CD4-positive, alpha-beta memory T cell (primary cell): ENCODE measurements around the gene CCDC57. TPM values are rescaled to one million over a fixed set of nuclear protein-coding genes. Genes with fewer than 3 reads are reported as not detected.
A peak's percentile ranks its signal among the peaks of the same experiment; 100 is the strongest.

Experiments
- CTCF ChIA-PET: fragments of 350-600 bp; sonication (Branson Sonifier 250); formaldehyde crosslinking; loops from one replicate; lab custom pipeline; 2021; ENCODE audit warnings: inconsistent platforms; ENCODE audit not compliant: partially characterized antibody; lab: Charles Lee
- POLR2A ChIA-PET: fragments of 350-600 bp; sonication (Branson Sonifier 250); formaldehyde crosslinking; loops from one replicate; lab custom pipeline; 2021; ENCODE audit not compliant: partially characterized antibody; lab: Charles Lee
- DNase-seq, 5 donors: peaks; one replicate each; pipeline versions ENCODE4 v3.0.0 to v3.0.0-alpha.2; 2020 to 2022; ENCODE audit warnings: mixed read lengths in 1 of 5
- H3K27ac ChIP-seq: one replicate; pipeline ENCODE4 v1.7.0; 2013; ENCODE audit warnings: low read depth, low read length
- H3K27me3 ChIP-seq: 2 replicates; pipeline ENCODE4 v1.7.0; 2013; ENCODE audit warnings: mild to moderate bottlenecking, low read length, moderate library complexity; ENCODE audit not compliant: insufficient read depth
- H3K36me3 ChIP-seq: 2 replicates; pipeline ENCODE4 v1.7.0; 2013; ENCODE audit warnings: mild to moderate bottlenecking, low read length, moderate library complexity; ENCODE audit not compliant: insufficient read depth
- H3K4me1 ChIP-seq: 2 replicates; pipeline ENCODE4 v1.7.0; 2013; ENCODE audit warnings: mild to moderate bottlenecking, low read length, moderate library complexity; ENCODE audit not compliant: insufficient read depth
- H3K4me3 ChIP-seq, 2 donors: one replicate each; pipeline ENCODE4 v1.7.0; 2013; ENCODE audit warnings: low read length in 2 of 2, mild to moderate bottlenecking in 1 of 2
- H3K9me3 ChIP-seq, 2 donors: one replicate each; pipeline ENCODE4 v1.7.0; 2013; ENCODE audit warnings: low read length in 2 of 2, control low read depth in 1 of 2; ENCODE audit not compliant: control insufficient read depth in 1 of 2
- H3K27ac Mint-ChIP-seq, 7 donors: one replicate each; pipeline ENCODE4 v1.8.0; 2020 to 2021; ENCODE audit warnings: mixed read lengths in 7 of 7, mild to moderate bottlenecking in 6 of 7, inconsistent platforms in 3 of 7, moderate library complexity in 3 of 7
- H3K27me3 Mint-ChIP-seq, 2 donors: one replicate each; pipeline ENCODE4 v1.8.0; 2020 to 2021; ENCODE audit warnings: mixed read lengths in 2 of 2
- H3K36me3 Mint-ChIP-seq, 2 donors: one replicate each; pipeline ENCODE4 v1.8.0; 2020 to 2021; ENCODE audit warnings: mixed read lengths in 2 of 2, inconsistent platforms in 1 of 2, mild to moderate bottlenecking in 1 of 2
- H3K4me1 Mint-ChIP-seq, 4 donors: one replicate each; pipeline ENCODE4 v1.8.0; 2020 to 2021; ENCODE audit warnings: mixed read lengths in 4 of 4, mild to moderate bottlenecking in 1 of 4
- H3K4me3 Mint-ChIP-seq, 8 donors: one replicate each; pipeline ENCODE4 v1.8.0; 2020 to 2021; ENCODE audit warnings: mixed read lengths in 8 of 8, mild to moderate bottlenecking in 7 of 8, moderate library complexity in 6 of 8, inconsistent platforms in 3 of 8
- H3K9me3 Mint-ChIP-seq, 8 donors: one replicate each; pipeline ENCODE4 v1.8.0; 2020 to 2021; ENCODE audit warnings: mixed read lengths in 8 of 8, mild to moderate bottlenecking in 5 of 8, inconsistent platforms in 3 of 8, moderate library complexity in 1 of 8
- intact Hi-C: fragments of 100-400 bp; cut with micrococcal nuclease; formaldehyde crosslinking; loops from one replicate; pipeline ENCODE4 v1.15.1; 2023
- polyA plus RNA-seq, 2 donors: library from polyadenylated mRNA; unstranded; fragments of 300-500 nt; fragmentation: Illumina TruSeq; gene quantifications; one replicate each; pipeline ENCODE4 v1.2.3, GENCODE V29; 2021
- total RNA-seq, 2 experiments: library from RNA; stranded (reverse); gene quantifications; one replicate each; pipeline ENCODE4 v1.2.3, GENCODE V29; 2021

Gene CCDC57
- total and polyA plus RNA-seq, 4 experiments from 2014 or later: 41.6 to 88.7 (median 62.0) TPM

DNA sequence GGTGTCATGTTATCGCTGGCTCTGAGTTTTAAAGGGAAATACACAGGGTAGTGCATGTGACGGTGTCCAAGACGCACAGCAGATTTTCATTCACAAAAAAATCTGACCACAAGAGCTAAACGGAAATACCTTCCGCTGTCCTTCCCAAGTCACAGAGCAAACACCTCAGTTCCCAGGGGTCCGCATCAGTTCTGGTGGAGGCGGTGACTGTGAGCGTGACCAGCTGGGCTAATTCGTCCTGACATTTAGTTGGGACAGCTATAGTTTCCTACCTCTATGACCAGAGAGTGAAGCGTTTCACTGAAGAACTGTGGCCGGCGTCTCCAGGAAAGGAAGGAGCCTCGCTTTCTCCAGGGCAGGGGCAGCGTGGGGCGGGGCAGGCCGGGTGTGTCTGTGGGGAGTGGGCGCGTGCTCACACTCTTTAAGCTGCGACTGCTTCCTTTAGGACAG lies 104.1 kb downstream of the CCDC57 start:
- H3K27me3 ChIP-seq: no peaks in the 10 kb centered on the region
- ChIA-PET POLR2A (interaction anchor here (4.4 to 6.3 kb wide), 2 partner anchors 11 to 18 kb away, joined by 31 to 65 read pairs; partner anchors contain the start of gene FASN), CTCF (interaction anchor here (0.9 to 1.1 kb wide), 2 partner anchors 71 to 78 kb away, joined by 3 to 5 read pairs; partner anchors contain the start of gene DCXR)
- DNase-seq: no peak
- no peaks in the 10 kb centered on the region for H3K9me3 ChIP-seq
- Mint-ChIP-seq H3K4me1 (peaks cover 9 to 51% (median 23%) of the 10 kb centered on the region in 4 donors), H3K4me3 (peak overlapping the region in 4 of 8 donors; percentile 23 to 53 (median 44)), H3K36me3 (peaks cover 6% of the 10 kb centered on the region in 2 donors), H3K27me3 (no peaks in the 10 kb centered on the region), H3K9me3 (no peaks in the 10 kb centered on the region), H3K27ac (peak overlapping the region; percentile 22 to 85 (median 47))
- H3K36me3 ChIP-seq: no peaks in the 10 kb centered on the region
- intact Hi-C loops: no loop called here
- peaks cover 35% of the 10 kb centered on the region for H3K4me1 ChIP-seq
- H3K27ac ChIP-seq: no peak overlapping the region
- H3K4me3 ChIP-seq: no peak overlapping the region

GRCh38 chr17:82108038-82108437 lies 104.6 kb downstream of the CCDC57 start:
- Mint-ChIP-seq H3K9me3 (no peaks in the 10 kb centered on the region), H3K4me3 (peak overlapping the region in 3 of 8 donors; percentile 29 to 48 (median 31)), H3K27ac (peak overlapping the region in 5 of 7 donors; percentile 22 to 82 (median 56)), H3K36me3 (peaks cover 6% of the 10 kb centered on the region in 2 donors), H3K4me1 (peaks cover 9 to 51% (median 23%) of the 10 kb centered on the region in 4 donors), H3K27me3 (no peaks in the 10 kb centered on the region)
- Histone ChIP-seq H3K27ac (no peak overlapping the region), H3K4me1 (peaks cover 35% of the 10 kb centered on the region), H3K36me3 (no peaks in the 10 kb centered on the region), H3K9me3 (no peaks in the 10 kb centered on the region), H3K4me3 (no peak overlapping the region), H3K27me3 (no peaks in the 10 kb centered on the region)
- POLR2A ChIA-PET: interaction anchor here (4.4 to 6.3 kb wide), 2 partner anchors 10 to 19 kb away, joined by 31 to 65 read pairs; partner anchors contain the start of gene FASN
- CTCF ChIA-PET: interaction anchor here (0.9 to 1.1 kb wide), 2 partner anchors 71 to 78 kb away, joined by 3 to 5 read pairs; partner anchors contain the start of gene DCXR
- intact Hi-C loops: no loop called here
- DNase-seq: no peak

DNA sequence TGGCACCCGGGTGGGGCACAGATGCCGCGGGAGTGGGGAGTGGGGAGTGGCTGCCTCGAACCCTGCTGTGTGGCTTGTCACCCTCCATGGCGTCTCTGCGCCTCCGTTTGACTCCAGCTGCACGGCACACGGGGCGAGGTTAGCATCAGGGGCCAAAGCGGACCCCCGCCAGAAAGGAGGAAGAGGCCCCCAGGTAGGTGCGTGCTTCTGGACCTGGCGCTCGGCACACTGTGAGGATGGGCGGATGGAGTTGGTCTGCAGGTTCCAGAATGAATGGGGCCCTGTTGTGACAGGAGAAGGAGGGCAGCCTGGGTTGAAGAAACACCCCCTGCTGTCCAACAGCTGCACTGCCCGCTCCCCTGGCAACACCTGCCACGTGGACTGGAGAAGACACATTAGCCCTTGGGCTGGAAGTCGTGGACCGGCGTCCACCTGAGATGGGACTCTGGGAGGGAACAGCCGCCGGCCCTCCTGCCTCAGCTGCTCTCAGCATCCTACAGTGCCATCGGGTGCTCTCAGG lies 105.2 kb downstream of the CCDC57 start:
- Mint-ChIP-seq H3K4me1 (peaks cover 9 to 51% (median 23%) of the 10 kb centered on the region in 4 donors), H3K4me3 (peak overlapping the region in 2 of 8 donors; percentile 32 to 48), H3K27ac (peak overlapping the region in 5 of 7 donors; percentile 37 to 83 (median 70)), H3K27me3 (no peaks in the 10 kb centered on the region), H3K9me3 (no peaks in the 10 kb centered on the region), H3K36me3 (peaks cover 2 to 5% of the 10 kb centered on the region in 2 donors)
- H3K4me1 ChIP-seq: peaks cover 35% of the 10 kb centered on the region
- no peaks in the 10 kb centered on the region for H3K9me3 ChIP-seq
- peak overlapping the region; percentile 65 for H3K27ac ChIP-seq
- ChIA-PET CTCF (interaction anchor here (1.7 to 2.6 kb wide), 4 partner anchors 10 to 77 kb away, joined by 4 to 14 read pairs (median 7); partner anchors contain the start of gene DCXR), POLR2A (interaction anchor here (0.8 to 6.3 kb wide), 10 partner anchors 9 to 196 kb away, joined by 3 to 65 read pairs (median 8); partner anchors contain the start of genes DCXR, DUS1L, FASN and RAC3)
- no peak overlapping the region for H3K4me3 ChIP-seq
- no peaks in the 10 kb centered on the region for H3K27me3 ChIP-seq
- intact Hi-C loops: no loop called here
- no peak for DNase-seq
- no peaks in the 10 kb centered on the region for H3K36me3 ChIP-seq

- peak overlapping the region; percentile 63 to 84 for H3K4me3 ChIP-seq
- Mint-ChIP-seq H3K36me3 (peaks cover 2 to 3% of the 10 kb centered on the region in 2 donors), H3K4me1 (peaks cover 9 to 51% (median 23%) of the 10 kb centered on the region in 4 donors), H3K4me3 (peak overlapping the region; percentile 86 to 94 (median 89)), H3K27ac (peak overlapping the region; percentile 94 to 98 (median 97)), H3K9me3 (no peaks in the 10 kb centered on the region), H3K27me3 (no peaks in the 10 kb centered on the region)
- H3K4me1 ChIP-seq: peaks cover 35% of the 10 kb centered on the region
- H3K9me3 ChIP-seq: no peaks in the 10 kb centered on the region
- H3K27ac ChIP-seq: peak overlapping the region; percentile 65
- ChIA-PET CTCF (interaction anchor here (0.9 to 2.6 kb wide), 6 partner anchors 10 to 99 kb away, joined by 3 to 14 read pairs (median 5); partner anchors contain the start of gene DCXR), POLR2A (interaction anchor here (0.7 to 6.3 kb wide), 20 partner anchors 9 to 274 kb away, joined by 3 to 65 read pairs (median 5); partner anchors contain the start of genes CENPX, DCXR, DUS1L and FASN)
- no peaks in the 10 kb centered on the region for H3K27me3 ChIP-seq
- intact Hi-C loops: loop anchor here (1.0 kb wide), 1 partner anchor 20 kb away; no protein-coding TSS in a partner anchor
- no peak for DNase-seq
- no peaks in the 10 kb centered on the region for H3K36me3 ChIP-seq
Observed at GRCh38 chr17:82106688-82107305, 105.8 kb downstream of the CCDC57 start.

- peak overlapping the region; percentile 65 for H3K27ac ChIP-seq
- Mint-ChIP-seq H3K9me3 (no peaks in the 10 kb centered on the region), H3K4me1 (peaks cover 9 to 51% (median 23%) of the 10 kb centered on the region in 4 donors), H3K27ac (peak overlapping the region; percentile 94 to 98 (median 97)), H3K27me3 (no peaks in the 10 kb centered on the region), H3K36me3 (peaks cover 2 to 3% of the 10 kb centered on the region in 2 donors), H3K4me3 (peak overlapping the region; percentile 86 to 94 (median 89))
- ChIA-PET POLR2A (interaction anchor here (0.7 to 6.3 kb wide), 21 partner anchors 8 to 273 kb away, joined by 3 to 65 read pairs (median 5); partner anchors contain the start of genes CENPX, DCXR, DUS1L and FASN), CTCF (interaction anchor here (0.6 to 2.6 kb wide), 7 partner anchors 9 to 100 kb away, joined by 3 to 14 read pairs (median 5); partner anchors contain the start of gene DCXR)
- no peaks in the 10 kb centered on the region for H3K27me3 ChIP-seq
- H3K36me3 ChIP-seq: no peaks in the 10 kb centered on the region
- DNase-seq: peak; percentile 52 to 67 (median 54)
- no peaks in the 10 kb centered on the region for H3K9me3 ChIP-seq
- peaks cover 35% of the 10 kb centered on the region for H3K4me1 ChIP-seq
- H3K4me3 ChIP-seq: peak overlapping the region; percentile 63 to 84
- intact Hi-C loops: loop anchor here (1.0 kb wide), 1 partner anchor 20 kb away; no protein-coding TSS in a partner anchor
Observed at GRCh38 chr17:82105882-82106687, 106.6 kb downstream of the CCDC57 start.

GRCh38 chr17:82105417-82105881 lies 107.2 kb downstream of the CCDC57 start:
- POLR2A ChIA-PET: interaction anchor here (0.7 to 6.3 kb wide), 15 partner anchors 7 to 272 kb away, joined by 3 to 65 read pairs (median 6); partner anchors contain the start of genes CENPX, DCXR, DUS1L and FASN
- CTCF ChIA-PET: interaction anchor here (0.6 to 2.6 kb wide), 6 partner anchors 8 to 101 kb away, joined by 3 to 14 read pairs (median 5); partner anchors contain the start of gene DCXR

More at GRCh38 chr17:82105417-82105881, 107.2 kb downstream of the CCDC57 start:
- peak overlapping the region; percentile 45 to 94 (median 88) for H3K4me3 Mint-ChIP-seq
- H3K36me3 ChIP-seq: no peaks in the 10 kb centered on the region
- peak overlapping the region; percentile 63 to 84 for H3K4me3 ChIP-seq
- no peaks in the 10 kb centered on the region for H3K27me3 Mint-ChIP-seq
- H3K4me1 Mint-ChIP-seq: peaks cover 9 to 51% (median 22%) of the 10 kb centered on the region in 4 donors
- DNase-seq: no peak
- intact Hi-C loops: no loop called here
- peak overlapping the region; percentile 65 for H3K27ac ChIP-seq
- peaks cover 35% of the 10 kb centered on the region for H3K4me1 ChIP-seq
- H3K27me3 ChIP-seq: no peaks in the 10 kb centered on the region
- peak overlapping the region; percentile 67 to 98 (median 94) for H3K27ac Mint-ChIP-seq
- H3K36me3 Mint-ChIP-seq: peaks cover 2 to 3% of the 10 kb centered on the region in 2 donors
- no peaks in the 10 kb centered on the region for H3K9me3 ChIP-seq
- H3K9me3 Mint-ChIP-seq: no peaks in the 10 kb centered on the region
